ENCODE measurements around the gene GPR146.
"Not testable (repeated sequence)": the region's sequence is repeated elsewhere in the genome, so short reads cannot be mapped to it uniquely, and the experiment has no call there.

The GPR146 gene

GRCh38 chr7:1044189-1045068 is at the start of gene GPR146:
TSS of gene GPR146 (plus strand) at chr7:1044546. CDS start at chr7:1057516, 12,970 bp downstream.
- no peaks in the 10 kb centered on the region for H3K9me3 Mint-ChIP-seq
- peak within 1 kb of the TSS; percentile 82 for H3K4me3 Mint-ChIP-seq
- H3K27me3 Mint-ChIP-seq: no peaks in the 10 kb centered on the region
- H3K4me1 Mint-ChIP-seq: peaks cover 37% of the 10 kb centered on the region
- no peaks in the 10 kb centered on the region for H3K36me3 Mint-ChIP-seq
- H3K27ac Mint-ChIP-seq: peak within 1 kb of the TSS; percentile 67
- ATAC-seq: peak; percentile 98

- peak overlapping the region; percentile 53 for H3K27ac Mint-ChIP-seq
- peaks cover 19% of the 10 kb centered on the region for H3K4me1 Mint-ChIP-seq
- no peaks in the 10 kb centered on the region for H3K9me3 Mint-ChIP-seq
- peaks cover 22% of the 10 kb centered on the region for H3K36me3 Mint-ChIP-seq
- no peak for ATAC-seq
- peaks cover 16% of the 10 kb centered on the region for H3K27me3 Mint-ChIP-seq
- H3K4me3 Mint-ChIP-seq: no peak overlapping the region
Observed at GRCh38 chr7:994592-995308, 49.6 kb upstream of the GPR146 start.

GRCh38 chr7:995571-995970 is 48.8 kb upstream of the GPR146 start:
- ATAC-seq: no peak
- Mint-ChIP-seq H3K9me3 (no peaks in the 10 kb centered on the region), H3K27me3 (peaks cover 16% of the 10 kb centered on the region), H3K27ac (no peak overlapping the region), H3K36me3 (peaks cover 30% of the 10 kb centered on the region), H3K4me3 (no peak overlapping the region), H3K4me1 (peaks cover 28% of the 10 kb centered on the region)

GRCh38 chr7:996079-996872 is 48.1 kb upstream of the GPR146 start:
- Mint-ChIP-seq H3K9me3 (no peaks in the 10 kb centered on the region), H3K4me1 (peaks cover 35% of the 10 kb centered on the region), H3K36me3 (peaks cover 38% of the 10 kb centered on the region), H3K4me3 (no peak overlapping the region), H3K27me3 (peaks cover 16% of the 10 kb centered on the region), H3K27ac (no peak overlapping the region)
- ATAC-seq: no peak

- no peak for ATAC-seq
- no peaks in the 10 kb centered on the region for H3K9me3 Mint-ChIP-seq
- H3K27me3 Mint-ChIP-seq: peaks cover 15% of the 10 kb centered on the region
- no peak overlapping the region for H3K27ac Mint-ChIP-seq
- H3K4me3 Mint-ChIP-seq: no peak overlapping the region
- H3K4me1 Mint-ChIP-seq: peaks cover 35% of the 10 kb centered on the region
- H3K36me3 Mint-ChIP-seq: peaks cover 44% of the 10 kb centered on the region
Observed at GRCh38 chr7:997404-998395, 46.6 kb upstream of the GPR146 start.

- peak overlapping the region; percentile 83 for H3K27ac Mint-ChIP-seq
- H3K36me3 Mint-ChIP-seq: peaks cover 44% of the 10 kb centered on the region
- no peak overlapping the region for H3K4me3 Mint-ChIP-seq
- peaks cover 7% of the 10 kb centered on the region for H3K27me3 Mint-ChIP-seq
- no peaks in the 10 kb centered on the region for H3K9me3 Mint-ChIP-seq
- no peak for ATAC-seq
- H3K4me1 Mint-ChIP-seq: peaks cover 32% of the 10 kb centered on the region
Observed at GRCh38 chr7:999149-999879, 45.0 kb upstream of the GPR146 start.

- H3K9me3 Mint-ChIP-seq: no peaks in the 10 kb centered on the region
- ATAC-seq: peak; percentile 78
- H3K36me3 Mint-ChIP-seq: peaks cover 44% of the 10 kb centered on the region
- H3K4me1 Mint-ChIP-seq: peaks cover 34% of the 10 kb centered on the region
- peak overlapping the region; percentile 83 for H3K27ac Mint-ChIP-seq
- no peaks in the 10 kb centered on the region for H3K27me3 Mint-ChIP-seq
- peak overlapping the region; percentile 9 for H3K4me3 Mint-ChIP-seq
Observed at GRCh38 chr7:999941-1000935, 44.1 kb upstream of the GPR146 start.

- H3K27ac Mint-ChIP-seq: peak overlapping the region; percentile 83
- H3K4me1 Mint-ChIP-seq: peaks cover 40% of the 10 kb centered on the region
- not testable (repeated sequence) for H3K27me3 Mint-ChIP-seq, H3K4me3 Mint-ChIP-seq, H3K9me3 Mint-ChIP-seq, ATAC-seq
- H3K36me3 Mint-ChIP-seq: peaks cover 49% of the 10 kb centered on the region
Observed at GRCh38 chr7:1001069-1001770, 43.1 kb upstream of the GPR146 start.

GRCh38 chr7:1002026-1002425 is 42.3 kb upstream of the GPR146 start:
- not testable (repeated sequence) for H3K27me3 Mint-ChIP-seq, ATAC-seq, H3K9me3 Mint-ChIP-seq, H3K4me3 Mint-ChIP-seq
- H3K4me1 Mint-ChIP-seq: peaks cover 42% of the 10 kb centered on the region
- H3K36me3 Mint-ChIP-seq: peaks cover 51% of the 10 kb centered on the region
- H3K27ac Mint-ChIP-seq: peak overlapping the region; percentile 35

GRCh38 chr7:1002445-1002844 is 41.9 kb upstream of the GPR146 start:
- H3K4me3 Mint-ChIP-seq, H3K9me3 Mint-ChIP-seq, ATAC-seq, H3K27me3 Mint-ChIP-seq: not testable (repeated sequence)
- peak overlapping the region; percentile 35 for H3K27ac Mint-ChIP-seq
- peaks cover 52% of the 10 kb centered on the region for H3K36me3 Mint-ChIP-seq
- peaks cover 42% of the 10 kb centered on the region for H3K4me1 Mint-ChIP-seq

GRCh38 chr7:1004018-1004852 is 40.1 kb upstream of the GPR146 start:
- Mint-ChIP-seq H3K36me3 (peaks cover 54% of the 10 kb centered on the region), H3K27me3 (no peaks in the 10 kb centered on the region), H3K27ac (peak overlapping the region; percentile 66), H3K9me3 (no peaks in the 10 kb centered on the region), H3K4me3 (peak overlapping the region; percentile 2), H3K4me1 (peaks cover 42% of the 10 kb centered on the region)
- peak; percentile 83 for ATAC-seq

GRCh38 chr7:1005303-1005702 is 39.0 kb upstream of the GPR146 start:
- Mint-ChIP-seq H3K4me3 (no peak overlapping the region), H3K4me1 (peaks cover 40% of the 10 kb centered on the region), H3K27ac (peak overlapping the region; percentile 66), H3K36me3 (peaks cover 53% of the 10 kb centered on the region), H3K9me3 (no peaks in the 10 kb centered on the region), H3K27me3 (no peaks in the 10 kb centered on the region)
- no peak for ATAC-seq
